ENCODE results near the gene CCDC57. TPM values are rescaled to one million over a fixed set of nuclear protein-coding genes. Genes with fewer than 3 reads are reported as not detected.

Gene CCDC57
- total RNA-seq, 4 donors from 2014 or later = 23.5 to 87.5 (median 48.3) TPM

DNA sequence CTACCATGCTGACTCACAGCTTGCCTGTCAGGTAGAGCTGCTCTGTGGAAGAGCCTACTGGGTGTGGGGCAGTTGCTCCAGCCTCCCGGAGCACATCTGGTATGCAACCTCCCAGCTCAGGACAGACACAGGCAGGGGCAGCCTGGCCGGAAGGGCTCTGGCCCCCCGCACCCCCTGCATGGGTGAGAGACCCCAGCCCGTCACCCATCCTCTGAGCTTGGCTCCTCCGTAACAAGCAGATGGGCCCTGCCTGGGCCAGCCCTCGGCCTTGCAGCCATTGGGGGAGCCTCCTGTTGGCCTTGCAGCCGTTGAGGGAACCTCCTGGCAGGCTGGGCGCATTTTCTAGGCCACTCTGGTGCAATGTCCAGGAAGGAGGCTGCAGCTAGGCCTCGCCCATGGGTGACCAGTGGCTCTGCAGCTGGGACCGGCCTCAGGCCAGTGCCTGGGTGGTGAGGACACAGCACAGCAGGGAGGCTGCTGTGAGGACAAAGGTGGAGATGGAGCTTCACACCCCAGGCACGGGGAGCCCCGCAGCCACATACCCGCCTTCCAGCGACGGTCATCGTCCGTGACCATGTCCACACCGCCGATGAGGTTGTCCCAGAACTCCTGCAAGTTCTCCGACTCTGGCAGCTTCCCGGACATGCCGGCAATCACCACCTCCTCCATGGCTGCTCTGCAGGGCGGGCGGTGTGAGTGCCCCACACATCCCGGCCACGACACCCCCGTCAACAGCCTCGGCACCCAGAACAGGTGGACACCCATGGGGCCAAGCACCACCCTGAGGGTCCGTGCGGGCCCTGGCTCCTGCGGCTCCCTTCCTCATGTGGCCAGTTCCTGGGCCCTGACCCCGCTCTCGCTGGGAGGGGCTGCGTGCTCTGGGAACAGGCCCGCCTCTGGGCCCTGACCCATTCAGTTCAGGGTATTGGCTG, 116.6 kb downstream of the CCDC57 start:
- no peaks in the 10 kb centered on the region for H3K27me3 ChIP-seq
- intact Hi-C loops (cut with DNase I; ENCODE audit: low total_unique reads) (no loop called here), in situ Hi-C loops (cut with MboI; ENCODE audit: low pct_ligation_motif_present in 1 of 4, low pct_unique_long_range_greater_than_20kb in 1 of 4, low sequenced_read_pairs in 3 of 4) (no loop called here)
- peak overlapping the region in 2 of 4 donors; percentile 90 to 92 for H3K4me3 ChIP-seq
- H3K27ac ChIP-seq = peak overlapping the region in 1 of 4 donors; percentile 98
- DNase-seq = no peak
- 96% methylated on average over 29 of the region's 35 CpGs; no CpG with 5 or more reads in 1 of the 2 donors for WGBS, 2 donors (ENCODE audit: low coverage in 1 of 2)
- H3K9me3 ChIP-seq = no peaks in the 10 kb centered on the region
- H3K36me3 ChIP-seq = peaks cover 0 to 37% (median 15%) of the 10 kb centered on the region in 4 donors
- H3K4me1 ChIP-seq = peaks cover 21 to 34% (median 30%) of the 10 kb centered on the region in 4 donors
- no peak for TF ChIP-seq EP300 (IDR thresholded peaks at IDR 0.05; ENCODE audit: low read depth)
- TF ChIP-seq, protein P1, sequence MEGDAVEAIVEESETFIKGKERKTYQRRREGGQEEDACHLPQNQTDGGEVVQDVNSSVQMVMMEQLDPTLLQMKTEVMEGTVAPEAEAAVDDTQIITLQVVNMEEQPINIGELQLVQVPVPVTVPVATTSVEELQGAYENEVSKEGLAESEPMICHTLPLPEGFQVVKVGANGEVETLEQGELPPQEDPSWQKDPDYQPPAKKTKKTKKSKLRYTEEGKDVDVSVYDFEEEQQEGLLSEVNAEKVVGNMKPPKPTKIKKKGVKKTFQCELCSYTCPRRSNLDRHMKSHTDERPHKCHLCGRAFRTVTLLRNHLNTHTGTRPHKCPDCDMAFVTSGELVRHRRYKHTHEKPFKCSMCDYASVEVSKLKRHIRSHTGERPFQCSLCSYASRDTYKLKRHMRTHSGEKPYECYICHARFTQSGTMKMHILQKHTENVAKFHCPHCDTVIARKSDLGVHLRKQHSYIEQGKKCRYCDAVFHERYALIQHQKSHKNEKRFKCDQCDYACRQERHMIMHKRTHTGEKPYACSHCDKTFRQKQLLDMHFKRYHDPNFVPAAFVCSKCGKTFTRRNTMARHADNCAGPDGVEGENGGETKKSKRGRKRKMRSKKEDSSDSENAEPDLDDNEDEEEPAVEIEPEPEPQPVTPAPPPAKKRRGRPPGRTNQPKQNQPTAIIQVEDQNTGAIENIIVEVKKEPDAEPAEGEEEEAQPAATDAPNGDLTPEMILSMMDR (IDR thresholded peaks at IDR 0.05) = no peak
- no peak for TF ChIP-seq POLR2AphosphoS5 (IDR thresholded peaks at IDR 0.05)
- TF ChIP-seq POLR2A (IDR thresholded peaks at IDR 0.05) = no peak

DNA sequence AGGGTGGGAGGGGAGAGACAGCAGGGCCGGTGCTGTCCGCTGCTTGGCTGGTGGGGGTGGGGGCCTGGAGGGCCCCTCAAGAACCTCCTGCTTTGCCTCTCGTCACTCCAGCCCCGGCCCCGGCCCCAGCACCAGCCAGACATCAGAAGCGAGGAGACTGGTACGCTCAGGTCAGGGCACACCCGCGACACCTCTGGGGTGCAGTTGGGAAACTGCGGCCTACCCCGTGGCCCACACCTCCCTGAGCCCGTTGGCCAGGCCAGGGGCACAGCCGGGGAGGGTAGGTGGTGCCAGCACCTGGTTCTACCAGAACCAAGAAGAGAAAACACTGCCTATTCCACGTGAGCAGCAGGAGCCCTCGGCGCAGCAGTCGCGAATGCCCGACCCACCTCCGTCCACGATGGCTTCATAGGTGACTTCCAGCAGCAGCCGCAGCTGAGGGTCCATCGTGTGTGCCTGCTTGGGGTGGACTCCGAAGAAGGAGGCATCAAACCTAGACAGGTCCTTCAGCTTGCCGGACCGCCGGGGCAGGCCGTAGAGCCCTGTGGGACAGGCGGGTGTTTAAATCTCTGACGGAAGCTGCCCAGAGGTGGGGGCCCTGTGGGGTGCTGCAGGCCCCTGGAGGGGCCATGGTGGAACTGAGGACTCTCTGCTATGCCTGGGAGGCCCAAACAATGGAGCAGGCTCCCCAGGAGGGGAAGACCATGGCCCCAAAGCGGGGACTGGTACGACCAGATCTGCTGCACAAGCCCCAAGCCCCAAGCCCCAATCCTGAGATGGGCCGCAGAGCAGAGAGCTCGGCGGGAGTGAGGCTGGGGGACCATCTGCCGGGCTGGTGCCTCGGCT, 117.5 kb downstream of the CCDC57 start:
- H3K27ac ChIP-seq = no peak overlapping the region
- intact Hi-C loops (cut with DNase I; ENCODE audit: low total_unique reads) = no loop called here

DNA sequence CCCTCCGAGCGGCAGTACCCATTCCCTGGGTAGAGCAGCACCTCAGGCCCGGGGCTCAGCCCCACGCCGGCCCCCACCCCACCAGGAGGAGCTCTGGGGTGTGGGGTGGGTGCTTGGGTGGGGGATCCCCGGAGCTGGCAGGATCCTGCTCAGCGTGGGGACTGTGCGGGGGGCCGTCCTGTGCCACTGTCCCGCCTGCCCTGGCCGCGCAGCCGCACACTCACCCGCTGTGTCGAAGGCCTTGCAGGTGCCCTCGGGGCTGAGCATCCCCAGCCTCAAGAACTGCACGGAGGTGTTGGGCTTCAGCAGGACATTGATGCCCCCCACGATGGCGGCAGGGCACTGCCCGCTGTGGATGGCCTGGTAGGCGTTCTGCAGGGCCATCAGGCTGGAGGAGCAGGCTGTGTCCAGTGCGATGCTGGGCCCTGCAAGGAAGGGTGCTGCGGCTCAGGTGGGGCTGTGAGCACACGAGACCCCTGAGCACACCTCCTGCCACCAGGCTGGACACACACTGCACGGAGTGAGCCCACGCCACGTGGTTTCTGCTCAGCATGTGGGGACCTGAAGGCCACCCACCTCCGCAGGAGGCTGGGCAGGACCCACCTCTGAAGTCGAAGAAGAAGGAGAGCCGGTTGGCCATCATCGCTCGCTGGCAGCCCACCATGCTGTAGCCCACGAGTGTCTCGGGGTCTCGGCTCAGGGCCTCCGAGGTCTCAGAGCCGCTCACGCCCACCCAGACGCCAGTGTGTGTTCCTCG, 119.5 kb downstream of the CCDC57 start:
- TF ChIP-seq, protein P1 (IDR thresholded peaks at IDR 0.05) = no peak
- TF ChIP-seq EP300 (IDR thresholded peaks at IDR 0.05; ENCODE audit: low read depth) (no peak), POLR2AphosphoS5 (IDR thresholded peaks at IDR 0.05) (no peak), POLR2A (IDR thresholded peaks at IDR 0.05) (no peak)
- in situ Hi-C loops (cut with MboI; ENCODE audit: low pct_ligation_motif_present in 1 of 4, low pct_unique_long_range_greater_than_20kb in 1 of 4, low sequenced_read_pairs in 3 of 4) = no loop called here
- Histone ChIP-seq H3K27me3 (no peaks in the 10 kb centered on the region), H3K27ac (no peak overlapping the region), H3K36me3 (peaks cover 0 to 65% (median 32%) of the 10 kb centered on the region in 4 donors), H3K9me3 (no peaks in the 10 kb centered on the region), H3K4me1 (peaks cover 11 to 18% (median 13%) of the 10 kb centered on the region in 4 donors), H3K4me3 (no peak overlapping the region)
- WGBS, 2 donors (ENCODE audit: low coverage in 1 of 2) = 95% methylated on average over 21 of the region's 40 CpGs; no CpG with 5 or more reads in 1 of the 2 donors
- intact Hi-C loops (cut with DNase I; ENCODE audit: low total_unique reads) = no loop called here
- DNase-seq = no peak

More for the DNA sequence above, 117.5 kb downstream of the CCDC57 start:
- Histone ChIP-seq H3K9me3 (no peaks in the 10 kb centered on the region), H3K27me3 (no peaks in the 10 kb centered on the region), H3K4me3 (no peak overlapping the region), H3K4me1 (peaks cover 21 to 31% (median 25%) of the 10 kb centered on the region in 4 donors), H3K36me3 (peaks cover 0 to 46% (median 22%) of the 10 kb centered on the region in 4 donors)
- in situ Hi-C loops (cut with MboI; ENCODE audit: low pct_ligation_motif_present in 1 of 4, low pct_unique_long_range_greater_than_20kb in 1 of 4, low sequenced_read_pairs in 3 of 4) = no loop called here
- 92% methylated on average over 37 of the region's 37 CpGs; no CpG with 5 or more reads in 1 of the 2 donors for WGBS, 2 donors (ENCODE audit: low coverage in 1 of 2)
- DNase-seq = no peak
- TF ChIP-seq POLR2AphosphoS5 (IDR thresholded peaks at IDR 0.05) (no peak), POLR2A (IDR thresholded peaks at IDR 0.05) (no peak), EP300 (IDR thresholded peaks at IDR 0.05; ENCODE audit: low read depth) (no peak)
- TF ChIP-seq, protein P1 (IDR thresholded peaks at IDR 0.05) = no peak

All from transverse colon (tissue), 4 donors.